ENCODE measurements around the gene PSMG4.

PSMG4 gene

GRCh38 chr6:3251462-3252314, 7.1 kb upstream of the PSMG4 start:
- peak; percentile 65 to 79 for DNase-seq (ENCODE audit: low read depth in 2 of 2)

DNA sequence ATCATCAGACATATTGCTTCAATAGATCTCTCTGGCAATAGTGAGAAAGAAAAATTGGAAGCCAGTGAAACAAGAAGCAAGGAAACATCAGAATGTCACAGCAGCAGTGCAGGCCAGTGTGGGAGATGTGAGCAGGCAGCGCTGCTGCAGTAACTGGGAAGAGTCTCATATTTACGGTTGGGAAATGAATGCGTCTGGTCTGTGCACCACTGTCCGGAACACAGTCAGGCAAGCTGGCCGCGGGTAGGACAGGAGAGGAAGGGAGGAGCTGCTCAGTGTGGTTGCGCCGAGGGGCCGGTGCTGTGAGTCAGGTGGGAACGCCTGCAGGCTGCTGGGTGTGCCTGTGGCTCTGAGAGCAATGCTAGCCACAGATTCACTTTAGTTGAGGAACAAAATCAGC, 6.4 kb upstream of the PSMG4 start:
- DNase-seq (ENCODE audit: low read depth in 2 of 2) = no peak

- no peak for DNase-seq (ENCODE audit: low read depth in 2 of 2)
Observed at GRCh38 chr6:3252861-3253596, 5.7 kb upstream of the PSMG4 start.

- DNase-seq (ENCODE audit: low read depth in 2 of 2) = no peak
Observed at GRCh38 chr6:3253597-3253961, 5.2 kb upstream of the PSMG4 start.

GRCh38 chr6:3258201-3258600, 546 bp upstream of the PSMG4 start:
- DNase-seq (ENCODE audit: low read depth in 2 of 2) = no peak

GRCh38 chr6:3259491-3259958, 778 bp downstream of the PSMG4 start:
- peak in 1 of 2 experiments; percentile 25 for DNase-seq (ENCODE audit: low read depth in 2 of 2)

DNA sequence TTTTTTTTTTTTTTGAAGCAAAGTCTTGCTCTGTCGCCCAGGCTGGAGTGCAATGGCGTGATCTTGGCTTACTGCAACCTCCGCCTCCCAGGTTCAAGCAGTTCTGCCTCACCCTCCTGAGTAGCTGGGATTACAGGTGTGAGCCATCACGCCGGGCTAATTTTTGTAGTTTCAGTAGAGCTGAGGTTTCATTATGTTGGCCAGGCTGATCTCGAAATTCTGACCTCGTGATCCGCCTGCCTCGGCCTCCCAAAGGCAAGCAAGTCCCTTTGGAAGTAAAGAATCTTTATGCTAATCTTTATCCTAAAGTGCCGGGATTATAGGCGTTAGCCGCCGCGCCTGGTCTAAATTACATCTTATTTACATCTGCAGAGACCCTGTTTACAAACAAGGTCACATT, 1.5 kb downstream of the PSMG4 start:
- no peak for DNase-seq (ENCODE audit: low read depth in 2 of 2)

DNA sequence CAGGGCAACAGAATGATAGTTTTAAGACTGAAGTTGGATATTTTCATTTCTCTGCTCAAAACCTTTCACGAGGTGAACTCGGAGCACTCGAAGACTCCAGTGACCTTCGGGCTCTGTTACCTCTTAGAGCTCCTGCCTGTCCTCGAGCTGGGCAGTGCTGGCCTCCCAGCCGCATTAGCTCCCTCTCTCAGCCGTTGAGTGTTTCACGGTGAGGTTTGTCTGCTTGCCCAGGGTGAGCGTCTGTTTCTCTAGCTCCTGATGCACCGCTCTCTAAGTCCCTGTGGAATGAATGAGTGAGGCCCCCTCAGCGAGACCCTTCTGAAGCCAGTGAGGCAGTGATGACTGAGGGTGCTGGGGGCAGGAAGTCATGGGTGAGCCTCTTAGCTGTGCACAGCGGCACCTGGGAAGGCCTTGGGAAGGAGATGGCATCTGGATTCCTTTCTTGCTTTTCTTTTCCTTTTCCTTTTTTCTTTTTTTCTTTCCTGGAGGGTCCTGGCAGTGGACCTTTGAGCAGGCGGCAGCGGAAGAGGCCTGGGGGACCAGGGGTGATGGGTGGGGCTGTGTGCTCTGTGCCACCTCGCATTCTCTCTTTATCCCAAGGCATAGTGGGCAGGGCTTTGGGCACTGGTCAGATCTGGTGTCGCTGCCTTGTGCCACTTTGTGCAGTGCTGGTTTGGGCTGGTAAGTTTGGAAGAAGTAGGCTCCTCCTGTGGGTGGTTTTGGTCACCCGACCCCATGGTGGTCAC, 2.2 kb downstream of the PSMG4 start:
- no peak for DNase-seq (ENCODE audit: low read depth in 2 of 2)

DNA sequence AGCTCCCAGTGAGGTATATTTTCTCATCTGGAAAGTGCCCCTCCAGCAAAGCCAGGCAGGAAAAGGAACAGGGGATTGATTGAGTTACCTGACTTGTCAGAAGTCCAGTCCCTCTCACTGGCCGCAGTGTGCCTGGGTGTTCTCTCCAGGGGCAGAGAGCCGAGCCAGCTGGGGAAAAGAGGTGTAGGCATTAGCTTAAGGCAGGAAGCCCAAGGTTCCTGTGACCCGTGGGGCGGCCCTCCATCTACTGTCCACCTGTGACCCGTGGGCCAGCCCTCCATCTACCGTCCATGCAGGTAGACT, 2.7 kb downstream of the PSMG4 start:
- DNase-seq (ENCODE audit: low read depth in 2 of 2) = no peak

DNA sequence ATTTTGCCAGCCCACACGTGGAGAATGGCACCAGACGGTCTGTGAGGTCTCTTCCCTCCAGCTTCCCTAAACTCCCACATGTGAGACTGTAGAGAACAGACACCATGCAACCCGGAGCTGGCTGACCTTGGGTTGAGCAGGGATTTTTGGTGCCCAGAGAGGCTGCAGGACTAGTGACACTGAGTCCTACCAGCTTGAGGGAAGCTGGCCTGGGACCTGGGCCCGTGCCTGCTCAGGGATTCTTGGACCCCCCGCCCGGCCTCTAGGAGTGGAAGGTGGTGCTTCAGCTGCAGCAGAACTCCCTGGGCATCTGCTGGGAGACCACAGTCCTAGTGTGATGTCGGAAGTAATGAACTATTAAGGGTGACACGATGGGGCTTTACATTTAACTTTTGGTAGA, 3.2 kb downstream of the PSMG4 start:
- no peak for DNase-seq (ENCODE audit: low read depth in 2 of 2)

DNA sequence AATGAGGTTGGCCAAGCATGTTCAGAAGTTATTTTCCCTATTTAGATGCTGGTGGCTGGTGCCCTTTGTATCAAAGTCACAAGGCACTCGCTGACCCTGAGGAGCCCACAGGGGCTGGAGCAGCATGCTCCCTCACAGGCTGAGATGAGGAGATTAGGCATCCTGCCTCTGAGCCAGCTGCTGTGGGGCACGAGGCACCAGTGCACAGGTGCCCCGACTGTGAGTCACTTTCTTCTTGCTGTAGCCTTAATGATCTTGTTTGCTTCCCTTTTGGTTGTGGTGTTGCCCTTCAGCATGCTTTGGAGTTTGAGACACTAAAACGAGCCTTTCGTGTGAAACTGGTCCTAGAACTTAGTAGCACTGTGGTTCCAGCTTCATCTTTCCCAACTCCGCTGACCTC, 4.3 kb downstream of the PSMG4 start:
- no peak for DNase-seq (ENCODE audit: low read depth in 2 of 2)

DNA sequence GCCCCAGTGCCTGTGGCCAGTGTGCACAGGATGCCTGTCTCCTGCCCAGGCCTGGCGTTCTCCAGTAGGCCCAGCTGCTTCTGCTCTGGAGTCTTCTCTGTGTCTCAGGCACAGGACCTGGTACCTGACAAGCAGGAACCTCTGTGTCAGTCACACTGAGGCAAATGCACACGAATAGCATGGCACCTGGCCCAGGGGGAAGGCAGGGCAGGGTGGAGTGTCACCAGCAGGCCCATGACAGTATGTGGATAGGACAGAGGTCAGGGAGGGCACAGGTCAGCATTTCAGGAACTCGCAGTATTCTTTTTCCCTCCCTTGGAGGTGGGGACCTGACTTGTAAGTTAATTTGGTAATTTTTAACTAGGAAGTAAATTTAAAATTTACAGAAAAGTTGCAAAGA, 5.6 kb downstream of the PSMG4 start:
- DNase-seq (ENCODE audit: low read depth in 2 of 2) = no peak

- no peak for DNase-seq (ENCODE audit: low read depth in 2 of 2)
Observed at GRCh38 chr6:3265671-3266070, 6.9 kb downstream of the PSMG4 start.

GRCh38 chr6:3266170-3266569, 7.4 kb downstream of the PSMG4 start:
- DNase-seq (ENCODE audit: low read depth in 2 of 2) = no peak

- no peak for DNase-seq (ENCODE audit: low read depth in 2 of 2)
Observed at GRCh38 chr6:3267162-3267561, 8.4 kb downstream of the PSMG4 start.

DNA sequence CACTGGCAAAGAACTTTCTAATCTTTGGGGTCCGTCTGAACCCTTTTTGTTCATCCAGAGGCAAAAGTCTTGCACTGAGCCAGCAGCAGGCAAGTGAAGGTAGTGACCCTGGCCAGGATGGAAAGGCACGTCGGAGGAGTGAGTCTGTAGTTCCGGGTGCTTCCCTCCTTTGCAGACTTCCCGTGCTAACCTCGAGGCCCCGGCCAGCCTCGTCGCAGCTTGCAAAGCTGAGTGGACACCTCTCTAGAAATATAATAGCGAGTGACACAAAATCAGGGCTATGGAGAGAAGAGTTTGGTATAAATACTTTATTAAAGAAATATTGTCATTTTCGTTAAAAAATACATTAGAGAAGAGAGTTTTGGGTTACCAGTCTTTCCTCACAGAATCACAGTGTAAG, 9.9 kb downstream of the PSMG4 start:
- no peak for DNase-seq (ENCODE audit: low read depth in 2 of 2)

- DNase-seq (ENCODE audit: low read depth in 2 of 2) = no peak
Observed at GRCh38 chr6:3269281-3269975, 10.7 kb downstream of the PSMG4 start.

DNA sequence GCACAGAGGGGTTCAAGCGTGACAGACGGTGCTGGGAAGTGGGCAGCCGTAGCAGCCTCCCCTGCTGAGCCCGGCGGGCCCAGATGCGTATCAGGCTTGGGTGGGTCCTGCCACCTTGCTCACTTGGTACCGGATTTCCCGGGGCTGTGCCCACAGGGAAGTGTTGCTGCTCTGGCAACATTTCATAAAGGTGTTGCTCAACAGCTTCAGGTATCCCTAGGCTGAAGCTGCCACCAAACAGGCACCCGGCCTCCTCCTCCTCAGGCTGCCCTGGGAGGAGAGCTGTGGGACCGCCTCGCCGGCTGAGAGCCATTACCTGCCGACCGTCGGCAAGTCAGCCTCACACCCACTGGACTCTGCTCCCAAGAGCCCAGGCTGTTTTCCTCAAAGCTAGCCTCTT, 11.5 kb downstream of the PSMG4 start:
- DNase-seq (ENCODE audit: low read depth in 2 of 2) = no peak

GRCh38 chr6:3271756-3272155, 13.0 kb downstream of the PSMG4 start:
- no peak for DNase-seq (ENCODE audit: low read depth in 2 of 2)

- DNase-seq (ENCODE audit: low read depth in 2 of 2) = no peak
Observed at GRCh38 chr6:3272911-3273547, 14.3 kb downstream of the PSMG4 start.

GRCh38 chr6:3273707-3274521, 15.2 kb downstream of the PSMG4 start:
- DNase-seq (ENCODE audit: low read depth in 2 of 2) = no peak

All from stimulated activated CD4-positive, alpha-beta T cell treated with anti-CD3 and anti-CD28 coated beads, Interleukin-12 subunit alpha, Interleukin-12 subunit beta, amount 100 ng/mL, for 24 hours (primary cell).